Activated naive CD4-positive, alpha-beta T cell treated with anti-CD3 and anti-CD28 coated beads, Interleukin-2, amount 50 U/mL, for 24 hours (primary cell): ENCODE results near the gene GPC5.

Source experiments
- H3K27ac Mint-ChIP-seq: one replicate; pipeline ENCODE4 v1.8.0; 2021; ENCODE audit warnings: mild to moderate bottlenecking, mixed read lengths
- H3K27me3 Mint-ChIP-seq: one replicate; pipeline ENCODE4 v1.8.0; 2021; ENCODE audit warnings: mixed read lengths
- H3K36me3 Mint-ChIP-seq: one replicate; pipeline ENCODE4 v1.8.0; 2021; ENCODE audit warnings: mixed read lengths
- H3K4me1 Mint-ChIP-seq: one replicate; pipeline ENCODE4 v1.8.0; 2021; ENCODE audit warnings: mixed read lengths
- H3K4me3 Mint-ChIP-seq: one replicate; pipeline ENCODE4 v1.8.0; 2021; ENCODE audit warnings: mild to moderate bottlenecking, mixed read lengths
- H3K9me3 Mint-ChIP-seq: one replicate; pipeline ENCODE4 v1.8.0; 2021; ENCODE audit warnings: mixed read lengths

Gene GPC5

DNA sequence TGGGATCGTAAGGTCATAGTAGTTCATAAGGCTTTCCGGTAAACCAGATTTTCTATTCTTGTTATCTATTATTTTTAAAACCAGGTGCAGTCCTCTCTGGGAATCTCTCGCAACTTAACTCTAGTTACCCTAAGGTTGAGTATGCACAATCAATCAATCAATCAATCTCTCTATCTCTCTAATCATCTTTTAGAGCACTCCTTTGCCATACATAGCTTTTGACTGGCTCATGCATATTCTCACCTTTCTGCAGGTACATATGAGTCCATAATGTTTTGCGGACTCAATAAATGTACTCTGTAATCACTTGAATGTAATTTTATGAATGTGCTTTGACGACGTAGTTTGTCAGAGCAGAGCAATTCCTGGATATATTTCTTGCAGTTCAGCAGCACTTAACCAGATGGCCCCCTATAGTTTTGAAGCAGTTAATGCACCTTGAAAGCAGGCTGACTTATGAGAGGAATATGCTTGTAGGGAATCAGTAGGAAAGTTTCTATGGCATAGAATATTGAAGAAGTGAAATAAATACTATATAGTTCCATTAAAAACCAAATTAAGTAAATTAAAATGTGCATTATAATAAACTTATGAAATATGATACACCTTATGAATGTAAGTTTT, 524.7 kb downstream of the GPC5 start:
- no peaks in the 10 kb centered on the region for H3K9me3 Mint-ChIP-seq
- no peaks in the 10 kb centered on the region for H3K4me1 Mint-ChIP-seq

DNA sequence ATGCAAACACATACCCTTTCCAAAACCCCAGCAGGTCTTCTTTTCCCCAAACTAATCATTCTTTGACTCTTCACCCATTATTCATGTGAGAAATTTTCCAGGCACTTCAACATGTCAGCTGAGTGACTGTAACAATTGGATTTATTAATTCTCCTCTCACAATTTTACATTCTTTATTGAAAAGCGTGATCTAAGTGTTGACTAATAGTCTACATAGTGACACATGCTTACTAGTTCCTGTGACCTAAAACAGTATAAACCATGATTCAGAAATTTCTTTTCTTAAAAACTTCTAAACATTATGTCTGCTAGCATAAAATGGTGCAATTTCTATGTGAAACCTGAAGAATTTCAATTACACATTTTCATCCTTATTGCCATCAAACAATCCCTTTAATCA, 532.3 kb downstream of the GPC5 start:
- H3K36me3 Mint-ChIP-seq = no peaks in the 10 kb centered on the region
- no peak overlapping the region for H3K27ac Mint-ChIP-seq
- no peaks in the 10 kb centered on the region for H3K9me3 Mint-ChIP-seq
- H3K27me3 Mint-ChIP-seq = no peaks in the 10 kb centered on the region
- H3K4me1 Mint-ChIP-seq = no peaks in the 10 kb centered on the region
- H3K4me3 Mint-ChIP-seq = no peak overlapping the region

More for the DNA sequence above, 524.7 kb downstream of the GPC5 start:
- no peak overlapping the region for H3K4me3 Mint-ChIP-seq
- no peak overlapping the region for H3K27ac Mint-ChIP-seq
- H3K27me3 Mint-ChIP-seq = no peaks in the 10 kb centered on the region
- no peaks in the 10 kb centered on the region for H3K36me3 Mint-ChIP-seq

DNA sequence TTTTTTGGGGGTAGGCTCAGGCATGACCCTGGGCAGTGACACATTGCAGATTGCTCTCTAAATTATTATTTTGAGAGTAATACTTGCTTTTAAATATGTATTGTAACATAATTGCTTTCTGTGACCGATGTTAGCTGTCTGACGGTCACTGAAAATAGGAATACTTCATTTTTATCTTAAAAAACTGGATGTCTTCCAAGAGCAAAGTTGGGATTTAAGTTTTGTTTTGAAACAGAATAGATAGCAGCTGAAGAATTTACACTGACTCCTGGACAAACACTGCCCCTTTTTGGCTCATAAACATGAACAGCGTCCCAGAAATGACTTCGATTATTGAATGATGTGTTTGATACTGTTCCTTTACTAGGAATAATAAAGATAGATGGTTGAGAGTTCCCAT, 535.9 kb downstream of the GPC5 start:
- Mint-ChIP-seq H3K27ac (no peak overlapping the region), H3K9me3 (no peaks in the 10 kb centered on the region), H3K4me3 (no peak overlapping the region), H3K27me3 (no peaks in the 10 kb centered on the region), H3K4me1 (no peaks in the 10 kb centered on the region), H3K36me3 (no peaks in the 10 kb centered on the region)

DNA sequence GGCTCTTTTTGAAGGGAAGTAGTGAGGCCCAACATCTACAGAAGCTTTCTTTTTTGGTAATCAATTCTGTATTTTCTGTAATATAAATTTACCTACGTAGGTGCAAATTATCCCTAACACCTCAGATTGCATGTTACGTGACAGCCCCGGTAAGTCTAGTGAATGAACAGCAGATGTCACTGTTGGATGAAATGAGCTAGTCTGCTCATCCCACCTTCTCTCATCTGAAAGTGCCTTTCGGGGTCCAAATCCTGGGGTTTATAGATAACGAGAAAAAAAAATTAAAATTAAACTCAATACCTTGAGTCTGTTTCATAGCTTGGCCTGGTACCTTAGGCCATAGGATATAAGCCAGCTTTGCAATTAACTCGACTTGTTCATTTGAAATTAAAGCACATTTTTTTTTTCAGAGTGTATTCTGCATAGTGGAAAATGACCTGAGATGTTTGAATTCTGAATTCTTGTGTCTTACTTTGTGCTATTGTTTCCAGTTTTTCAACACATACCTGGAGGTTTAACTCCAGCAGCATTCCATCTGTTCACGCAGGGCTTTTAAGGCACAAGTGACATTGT, 548.2 kb downstream of the GPC5 start:
- Mint-ChIP-seq H3K4me3 (no peak overlapping the region), H3K36me3 (no peaks in the 10 kb centered on the region), H3K27me3 (no peaks in the 10 kb centered on the region), H3K4me1 (no peaks in the 10 kb centered on the region), H3K9me3 (no peaks in the 10 kb centered on the region), H3K27ac (no peak overlapping the region)

DNA sequence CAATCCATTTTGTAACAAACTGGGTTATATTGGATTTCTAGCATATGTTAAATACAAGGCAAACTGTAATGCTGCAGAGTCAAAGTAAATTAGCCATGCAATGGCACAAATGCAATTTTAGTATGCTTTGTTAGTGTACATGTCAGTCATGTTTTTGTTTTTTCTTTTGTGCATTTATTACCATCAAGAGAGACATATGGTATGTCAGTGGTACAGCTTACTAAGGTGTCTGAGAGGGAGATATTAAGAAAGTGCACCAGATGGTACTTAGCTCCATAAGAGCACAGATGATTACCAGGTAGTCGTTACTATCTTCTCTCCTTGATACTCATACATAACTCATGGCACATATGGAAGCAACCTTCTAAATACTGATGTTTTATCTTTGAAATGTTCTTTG, 550.3 kb downstream of the GPC5 start:
- no peaks in the 10 kb centered on the region for H3K27me3 Mint-ChIP-seq
- H3K4me1 Mint-ChIP-seq = no peaks in the 10 kb centered on the region
- H3K27ac Mint-ChIP-seq = no peak overlapping the region
- no peaks in the 10 kb centered on the region for H3K36me3 Mint-ChIP-seq
- H3K4me3 Mint-ChIP-seq = no peak overlapping the region
- H3K9me3 Mint-ChIP-seq = no peaks in the 10 kb centered on the region

DNA sequence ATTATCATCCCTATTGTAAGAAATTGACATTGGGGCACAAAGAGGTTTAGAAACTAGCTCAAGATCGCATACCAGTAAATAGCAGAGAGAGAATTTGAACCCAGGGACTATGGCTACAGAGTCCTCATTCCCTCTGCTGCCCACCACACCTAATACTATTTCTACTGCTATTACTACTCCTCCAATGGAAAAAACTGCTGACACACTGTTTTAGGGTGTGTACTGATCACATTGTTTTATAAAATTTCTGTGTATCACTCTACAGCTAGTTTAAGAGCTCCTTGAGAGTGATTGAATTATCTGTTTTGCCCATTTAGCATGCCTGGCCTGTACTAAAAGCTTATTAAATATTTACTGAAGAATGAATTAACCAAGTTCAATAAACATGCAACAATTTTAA, 552.4 kb downstream of the GPC5 start:
- Mint-ChIP-seq H3K4me3 (no peak overlapping the region), H3K9me3 (peaks cover 4% of the 10 kb centered on the region), H3K4me1 (no peaks in the 10 kb centered on the region), H3K27me3 (no peaks in the 10 kb centered on the region), H3K36me3 (no peaks in the 10 kb centered on the region), H3K27ac (no peak overlapping the region)

DNA sequence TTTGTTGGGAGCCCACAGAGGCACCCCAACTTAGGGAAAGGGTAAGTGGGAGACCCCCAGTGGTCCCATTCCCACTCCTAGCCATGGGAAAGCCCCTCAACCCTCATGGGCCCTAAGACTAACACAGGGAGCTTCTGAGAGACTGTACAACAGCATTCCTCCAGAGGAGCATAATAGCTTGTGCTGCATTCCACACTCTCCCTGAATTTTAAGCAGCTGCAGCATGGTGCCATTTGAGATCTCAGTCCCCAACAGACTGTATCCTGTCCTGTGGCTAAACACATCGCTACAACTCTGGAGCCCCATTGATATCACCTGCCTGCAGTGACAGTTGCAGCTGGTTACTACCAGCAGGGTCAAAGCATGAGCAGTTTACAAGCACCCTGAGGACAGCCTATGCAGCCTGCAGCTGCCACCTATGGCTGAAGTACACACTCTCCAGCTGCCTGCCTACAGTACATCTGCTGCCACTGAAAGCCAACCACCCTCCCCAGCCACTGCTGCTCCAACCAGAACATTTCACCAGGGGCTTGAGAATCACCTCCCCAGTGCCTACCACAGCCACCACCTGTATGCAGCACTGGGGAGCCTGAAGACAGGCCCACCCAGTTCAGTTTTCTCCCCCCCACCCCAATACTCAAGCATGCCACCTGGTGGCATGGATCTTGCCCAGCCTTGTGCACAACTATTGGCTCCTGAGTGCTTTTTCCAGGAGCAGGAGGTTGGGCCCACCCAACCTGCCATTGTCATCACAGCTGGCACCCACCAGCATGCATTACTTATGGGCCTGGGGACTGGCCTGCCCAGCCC, 557.3 kb downstream of the GPC5 start:
- H3K27ac Mint-ChIP-seq = no peak overlapping the region

DNA sequence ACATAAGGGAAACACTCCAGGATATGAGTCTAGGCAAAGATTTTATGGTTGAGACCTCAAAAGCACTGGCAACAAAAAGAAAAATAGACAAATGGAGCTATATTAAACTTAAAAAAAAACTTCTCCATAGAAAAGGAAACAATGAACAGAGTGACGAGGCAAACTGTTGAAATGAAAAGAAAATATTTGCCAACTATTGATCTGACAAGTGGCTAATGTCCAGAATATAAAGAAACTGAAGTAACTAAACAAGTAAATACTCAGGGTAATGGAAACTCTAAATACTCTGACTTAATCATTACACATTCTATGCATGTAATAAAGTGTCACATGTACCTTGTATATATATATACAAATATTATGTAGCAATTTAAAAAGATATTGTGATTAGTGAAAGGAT, 562.5 kb downstream of the GPC5 start:
- Mint-ChIP-seq H3K27me3 (no peaks in the 10 kb centered on the region), H3K4me1 (no peaks in the 10 kb centered on the region), H3K9me3 (peaks cover 23% of the 10 kb centered on the region), H3K4me3 (no peak overlapping the region), H3K27ac (no peak overlapping the region), H3K36me3 (no peaks in the 10 kb centered on the region)

More for the DNA sequence above, 557.3 kb downstream of the GPC5 start:
- H3K4me1 Mint-ChIP-seq = no peaks in the 10 kb centered on the region
- no peaks in the 10 kb centered on the region for H3K36me3 Mint-ChIP-seq
- no peaks in the 10 kb centered on the region for H3K27me3 Mint-ChIP-seq
- no peak overlapping the region for H3K4me3 Mint-ChIP-seq
- H3K9me3 Mint-ChIP-seq = peaks cover 17% of the 10 kb centered on the region

DNA sequence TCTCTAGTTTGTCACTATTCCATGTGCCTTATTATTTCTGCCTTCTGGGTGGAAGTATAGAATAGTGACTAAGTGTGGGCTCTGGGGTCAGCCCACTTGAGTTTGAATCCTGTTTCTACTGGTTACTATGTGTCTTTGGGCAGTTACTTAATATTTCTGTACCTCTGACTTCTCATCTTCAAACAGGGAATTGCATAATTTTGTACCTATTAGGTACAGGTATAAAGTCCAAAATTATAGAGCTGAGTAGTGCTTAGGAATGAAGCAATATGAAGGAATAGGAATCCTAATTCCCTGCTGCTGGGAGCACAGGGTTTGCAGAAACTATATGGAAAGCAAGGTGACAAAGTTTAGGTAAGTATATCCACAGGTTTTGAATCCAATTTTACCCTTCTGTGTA, 564.5 kb downstream of the GPC5 start:
- Mint-ChIP-seq H3K27ac (no peak overlapping the region), H3K27me3 (no peaks in the 10 kb centered on the region), H3K36me3 (no peaks in the 10 kb centered on the region), H3K4me3 (no peak overlapping the region), H3K9me3 (peaks cover 13% of the 10 kb centered on the region), H3K4me1 (no peaks in the 10 kb centered on the region)

DNA sequence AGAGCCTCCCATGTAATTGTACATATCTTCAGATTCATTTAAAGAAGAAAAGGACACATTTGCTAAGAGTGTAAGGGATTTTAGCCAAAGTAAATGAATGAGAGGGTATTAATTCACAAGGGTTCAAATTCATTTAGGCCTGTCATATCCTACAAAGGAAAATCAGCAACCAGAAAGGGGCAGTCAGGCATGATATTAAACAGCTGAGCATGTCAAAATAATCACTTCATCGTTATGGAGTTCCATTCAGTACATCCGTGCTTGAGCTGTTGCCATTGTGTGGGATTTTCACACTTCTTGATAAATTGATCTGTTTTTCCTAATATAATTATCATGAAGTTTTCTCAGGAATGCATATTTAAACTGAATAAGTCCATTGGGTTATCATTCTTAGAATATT, 567.1 kb downstream of the GPC5 start:
- peaks cover 9% of the 10 kb centered on the region for H3K9me3 Mint-ChIP-seq
- H3K27ac Mint-ChIP-seq = no peak overlapping the region
- no peak overlapping the region for H3K4me3 Mint-ChIP-seq
- no peaks in the 10 kb centered on the region for H3K27me3 Mint-ChIP-seq
- H3K4me1 Mint-ChIP-seq = no peaks in the 10 kb centered on the region
- no peaks in the 10 kb centered on the region for H3K36me3 Mint-ChIP-seq

DNA sequence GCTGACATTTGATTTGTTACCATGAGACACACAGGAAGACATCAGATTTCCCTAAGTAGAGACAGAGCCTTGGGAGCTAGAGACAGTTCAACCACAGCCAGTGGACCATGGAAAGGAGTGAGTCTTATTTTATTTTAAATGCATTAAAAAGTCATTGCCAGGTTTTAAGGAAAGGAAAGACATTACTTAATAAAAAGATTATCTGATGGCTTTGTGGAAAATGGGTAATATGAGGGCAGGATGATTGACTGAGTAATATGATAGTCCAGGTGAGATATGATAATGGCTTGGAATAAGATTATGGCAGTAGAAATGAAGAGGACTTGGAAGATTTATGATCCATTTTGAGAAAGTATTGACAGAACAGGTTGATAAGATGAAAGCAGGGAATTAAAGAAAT, 580.1 kb downstream of the GPC5 start:
- H3K4me1 Mint-ChIP-seq = no peaks in the 10 kb centered on the region
- H3K9me3 Mint-ChIP-seq = peaks cover 5% of the 10 kb centered on the region
- H3K27me3 Mint-ChIP-seq = no peaks in the 10 kb centered on the region
- no peak overlapping the region for H3K27ac Mint-ChIP-seq
- no peaks in the 10 kb centered on the region for H3K36me3 Mint-ChIP-seq
- no peak overlapping the region for H3K4me3 Mint-ChIP-seq

DNA sequence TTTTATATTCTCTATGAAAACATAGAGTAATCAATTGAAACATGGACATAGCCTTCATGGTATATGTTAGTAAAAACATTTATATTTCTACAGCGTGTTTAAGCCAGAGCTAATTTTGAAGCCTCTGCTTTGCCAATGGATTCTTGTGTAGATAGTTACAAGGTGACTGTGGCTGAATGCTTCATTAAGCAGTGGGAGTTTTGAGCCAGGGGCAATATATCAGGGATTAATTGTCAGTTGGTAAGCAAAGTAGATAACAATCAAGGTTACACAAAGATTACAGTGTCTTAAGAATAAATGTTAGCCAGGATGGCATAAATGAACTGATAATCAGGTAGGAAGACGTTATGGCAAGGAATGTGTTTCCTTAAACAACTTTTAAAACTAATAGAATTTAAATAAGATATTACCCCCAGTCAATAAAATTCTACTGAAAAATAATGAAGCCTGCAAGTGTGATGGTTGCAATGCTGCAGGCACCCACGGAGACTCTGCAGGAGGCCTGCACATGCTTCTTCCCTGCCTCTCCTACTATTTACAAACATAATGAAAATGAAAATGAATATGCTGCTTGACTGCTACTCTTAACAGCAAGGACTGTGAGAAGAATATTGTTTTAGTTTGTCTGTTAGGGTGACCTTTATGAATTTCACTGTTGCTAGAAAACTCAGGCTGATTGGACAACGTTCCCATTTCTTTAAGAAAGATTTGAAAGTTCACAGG, 588.5 kb downstream of the GPC5 start:
- H3K27ac Mint-ChIP-seq = no peak overlapping the region
- no peaks in the 10 kb centered on the region for H3K4me1 Mint-ChIP-seq
- no peak overlapping the region for H3K4me3 Mint-ChIP-seq
- no peaks in the 10 kb centered on the region for H3K27me3 Mint-ChIP-seq
- no peaks in the 10 kb centered on the region for H3K36me3 Mint-ChIP-seq
- peaks cover 5% of the 10 kb centered on the region for H3K9me3 Mint-ChIP-seq

DNA sequence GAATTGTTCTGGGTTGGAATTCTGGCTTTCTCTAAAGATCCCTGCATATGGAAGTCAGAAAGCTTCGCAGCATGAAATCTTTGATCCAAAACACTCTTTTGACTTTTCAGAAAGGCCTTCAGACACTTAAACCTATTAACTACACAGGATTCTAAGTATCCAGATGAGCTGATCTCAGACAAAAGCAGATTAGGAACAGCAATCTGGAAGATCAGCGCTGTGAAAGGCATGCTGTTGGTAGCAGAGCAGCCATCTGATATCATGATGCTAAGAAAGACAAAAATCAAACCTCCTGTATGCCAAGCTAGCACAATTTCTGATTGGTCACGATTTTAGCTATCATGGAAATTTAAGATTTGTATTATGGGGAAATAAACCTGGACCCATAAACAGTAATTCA, 589.9 kb downstream of the GPC5 start:
- H3K27ac Mint-ChIP-seq = no peak overlapping the region
- no peaks in the 10 kb centered on the region for H3K4me1 Mint-ChIP-seq
- H3K4me3 Mint-ChIP-seq = no peak overlapping the region
- no peaks in the 10 kb centered on the region for H3K27me3 Mint-ChIP-seq
- H3K9me3 Mint-ChIP-seq = no peaks in the 10 kb centered on the region
- no peaks in the 10 kb centered on the region for H3K36me3 Mint-ChIP-seq

DNA sequence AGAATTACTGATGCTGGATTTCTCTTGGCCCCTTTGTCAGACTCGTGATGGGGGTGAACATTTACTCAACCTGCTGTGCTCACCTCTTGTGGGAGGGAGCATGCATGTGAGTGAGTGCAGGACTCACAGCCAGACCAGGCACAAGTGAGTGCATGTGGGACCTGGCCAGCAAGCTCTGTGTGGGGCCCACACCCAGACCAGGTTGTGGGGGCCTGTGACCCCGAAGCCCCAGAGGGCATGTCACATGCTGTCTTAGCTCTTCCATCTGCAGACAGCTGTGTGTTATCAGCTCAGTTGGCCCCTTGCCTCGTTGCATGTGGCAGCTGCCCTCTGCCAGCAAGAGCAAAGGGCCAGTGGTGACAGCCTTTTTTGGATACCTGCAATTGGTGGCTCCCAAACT, 614.4 kb downstream of the GPC5 start:
- no peak overlapping the region for H3K27ac Mint-ChIP-seq
- H3K4me1 Mint-ChIP-seq = no peaks in the 10 kb centered on the region
- no peaks in the 10 kb centered on the region for H3K27me3 Mint-ChIP-seq
- no peaks in the 10 kb centered on the region for H3K9me3 Mint-ChIP-seq
- H3K36me3 Mint-ChIP-seq = no peaks in the 10 kb centered on the region
- H3K4me3 Mint-ChIP-seq = no peak overlapping the region

DNA sequence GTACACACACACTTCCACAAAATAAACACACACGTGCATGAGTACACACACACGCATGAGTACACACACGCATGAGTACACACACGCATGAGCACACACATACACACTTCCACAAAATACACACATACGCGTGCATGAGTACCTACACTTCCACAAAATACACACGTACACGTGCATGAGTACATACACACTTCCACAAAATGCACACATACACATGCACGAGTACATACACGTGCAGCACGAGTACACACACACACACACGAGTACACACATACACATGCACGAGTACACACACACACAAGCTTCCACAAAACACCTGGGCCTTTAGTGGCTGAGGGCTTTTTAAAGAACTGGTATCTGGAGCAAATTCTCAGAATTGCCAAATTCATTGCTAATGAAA, 619.3 kb downstream of the GPC5 start:
- H3K4me3 Mint-ChIP-seq = no peak overlapping the region
- no peaks in the 10 kb centered on the region for H3K27me3 Mint-ChIP-seq

DNA sequence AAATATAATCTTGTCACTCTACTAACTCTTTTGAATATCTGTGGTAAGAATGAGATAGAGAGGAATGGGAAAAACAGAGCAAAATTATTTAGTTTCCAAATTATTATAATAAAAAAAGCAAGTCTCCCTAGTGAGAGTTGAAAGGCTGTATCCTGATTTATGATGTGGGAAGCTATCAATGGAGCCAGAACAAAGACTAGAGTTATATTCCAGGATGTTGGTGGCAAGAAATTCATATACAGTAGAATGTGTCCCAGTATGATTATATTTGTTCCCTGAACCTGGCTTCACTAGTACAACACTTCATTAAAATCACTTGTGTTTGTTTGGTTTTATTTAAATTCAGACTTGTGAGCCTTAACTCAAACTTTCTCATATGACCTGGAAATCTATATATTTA, 630.3 kb downstream of the GPC5 start:
- H3K36me3 Mint-ChIP-seq = no peaks in the 10 kb centered on the region
- H3K4me3 Mint-ChIP-seq = no peak overlapping the region
- H3K27me3 Mint-ChIP-seq = peaks cover 2% of the 10 kb centered on the region
- no peak overlapping the region for H3K27ac Mint-ChIP-seq
- H3K9me3 Mint-ChIP-seq = peaks cover 9% of the 10 kb centered on the region
- H3K4me1 Mint-ChIP-seq = no peaks in the 10 kb centered on the region

More for the DNA sequence above, 619.3 kb downstream of the GPC5 start:
- Mint-ChIP-seq H3K9me3 (no peaks in the 10 kb centered on the region), H3K4me1 (no peaks in the 10 kb centered on the region), H3K36me3 (no peaks in the 10 kb centered on the region), H3K27ac (no peak overlapping the region)
